ENCODE results near the gene CACNA1E.

CACNA1E gene

DNA sequence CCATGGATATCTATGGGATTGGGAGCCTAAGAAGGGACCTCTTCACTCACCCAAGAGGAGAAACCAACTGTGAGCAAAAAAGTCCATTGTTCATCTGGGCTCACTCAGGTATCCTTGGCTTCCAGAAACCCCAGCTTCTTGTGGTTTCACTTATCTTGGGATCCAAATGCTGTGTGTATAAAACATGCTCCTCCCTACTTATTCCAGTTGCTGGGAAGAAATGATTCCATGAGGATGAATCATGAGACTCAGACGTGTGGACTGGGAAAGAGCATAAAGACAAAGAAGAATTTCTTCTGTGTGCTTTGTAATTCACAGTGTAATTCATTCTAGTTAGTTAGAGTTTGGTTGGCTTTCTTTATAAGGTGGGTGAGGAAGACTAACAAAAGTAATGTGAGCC, 294.5 kb downstream of the CACNA1E start:
- no peak overlapping the region for H3K4me2 ChIP-seq (ENCODE audit: low read depth, low read length, poor library complexity, severe bottlenecking)
- no peaks in the 10 kb centered on the region for H3K4me1 ChIP-seq (ENCODE audit: insufficient read depth, low read length, poor library complexity, severe bottlenecking)
- H2AFZ ChIP-seq (ENCODE audit: low read length), result no peak overlapping the region
- TF ChIP-seq, protein P1, sequence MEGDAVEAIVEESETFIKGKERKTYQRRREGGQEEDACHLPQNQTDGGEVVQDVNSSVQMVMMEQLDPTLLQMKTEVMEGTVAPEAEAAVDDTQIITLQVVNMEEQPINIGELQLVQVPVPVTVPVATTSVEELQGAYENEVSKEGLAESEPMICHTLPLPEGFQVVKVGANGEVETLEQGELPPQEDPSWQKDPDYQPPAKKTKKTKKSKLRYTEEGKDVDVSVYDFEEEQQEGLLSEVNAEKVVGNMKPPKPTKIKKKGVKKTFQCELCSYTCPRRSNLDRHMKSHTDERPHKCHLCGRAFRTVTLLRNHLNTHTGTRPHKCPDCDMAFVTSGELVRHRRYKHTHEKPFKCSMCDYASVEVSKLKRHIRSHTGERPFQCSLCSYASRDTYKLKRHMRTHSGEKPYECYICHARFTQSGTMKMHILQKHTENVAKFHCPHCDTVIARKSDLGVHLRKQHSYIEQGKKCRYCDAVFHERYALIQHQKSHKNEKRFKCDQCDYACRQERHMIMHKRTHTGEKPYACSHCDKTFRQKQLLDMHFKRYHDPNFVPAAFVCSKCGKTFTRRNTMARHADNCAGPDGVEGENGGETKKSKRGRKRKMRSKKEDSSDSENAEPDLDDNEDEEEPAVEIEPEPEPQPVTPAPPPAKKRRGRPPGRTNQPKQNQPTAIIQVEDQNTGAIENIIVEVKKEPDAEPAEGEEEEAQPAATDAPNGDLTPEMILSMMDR (conservative IDR thresholded peaks at IDR 0.05; ENCODE audit: low read length), result no peak
- no peak for TF ChIP-seq EZH2phosphoT487 (IDR thresholded peaks at IDR 0.05; ENCODE audit: borderline replicate concordance)
- no peaks in the 10 kb centered on the region for H3K9me3 ChIP-seq (ENCODE audit: insufficient read depth, low read depth, low read length)
- no peaks in the 10 kb centered on the region for H3K36me3 ChIP-seq (ENCODE audit: insufficient read depth, low read length)
- no peaks in the 10 kb centered on the region for H3K27me3 ChIP-seq (ENCODE audit: insufficient read depth, low read length, poor library complexity, severe bottlenecking)
- no peak overlapping the region for H3K4me3 ChIP-seq (ENCODE audit: low read length, poor library complexity, severe bottlenecking)
- H3K9me2 ChIP-seq (replicated peaks; ENCODE audit: low read depth, low read length), result no peaks in the 10 kb centered on the region
- no peaks in the 10 kb centered on the region for H3F3A ChIP-seq (ENCODE audit: low read depth)
- no peak overlapping the region for H3K9ac ChIP-seq (ENCODE audit: low read depth, low read length, poor library complexity, severe bottlenecking)
- H3K79me2 ChIP-seq (ENCODE audit: insufficient read depth, low read length), result no peaks in the 10 kb centered on the region
- H4K20me1 ChIP-seq (ENCODE audit: insufficient read depth, low read length, poor library complexity, severe bottlenecking), result no peaks in the 10 kb centered on the region

- Histone ChIP-seq H3K4me1 (ENCODE audit: insufficient read depth, low read length, poor library complexity, severe bottlenecking) (no peaks in the 10 kb centered on the region), H4K20me1 (ENCODE audit: insufficient read depth, low read length, poor library complexity, severe bottlenecking) (no peaks in the 10 kb centered on the region), H3K9me3 (ENCODE audit: insufficient read depth, low read depth, low read length) (no peaks in the 10 kb centered on the region), H3K4me3 (ENCODE audit: low read length, poor library complexity, severe bottlenecking) (no peak overlapping the region), H3K4me2 (ENCODE audit: low read depth, low read length, poor library complexity, severe bottlenecking) (no peak overlapping the region), H2AFZ (ENCODE audit: low read length) (no peak overlapping the region), H3K27me3 (ENCODE audit: insufficient read depth, low read length, poor library complexity, severe bottlenecking) (no peaks in the 10 kb centered on the region), H3F3A (ENCODE audit: low read depth) (no peaks in the 10 kb centered on the region), H3K36me3 (ENCODE audit: insufficient read depth, low read length) (no peaks in the 10 kb centered on the region), H3K79me2 (ENCODE audit: insufficient read depth, low read length) (no peaks in the 10 kb centered on the region), H3K9ac (ENCODE audit: low read depth, low read length, poor library complexity, severe bottlenecking) (no peak overlapping the region), H3K9me2 (replicated peaks; ENCODE audit: low read depth, low read length) (no peaks in the 10 kb centered on the region)
- no peak for TF ChIP-seq EZH2phosphoT487 (IDR thresholded peaks at IDR 0.05; ENCODE audit: borderline replicate concordance)
- TF ChIP-seq, protein P1 (conservative IDR thresholded peaks at IDR 0.05; ENCODE audit: low read length), result no peak
Measured at GRCh38 chr1:181778640-181779260, 295.4 kb downstream of the CACNA1E start.

- Histone ChIP-seq H3K4me2 (ENCODE audit: low read depth, low read length, poor library complexity, severe bottlenecking) (no peak overlapping the region), H3F3A (ENCODE audit: low read depth) (no peaks in the 10 kb centered on the region), H3K27me3 (ENCODE audit: insufficient read depth, low read length, poor library complexity, severe bottlenecking) (no peaks in the 10 kb centered on the region), H2AFZ (ENCODE audit: low read length) (no peak overlapping the region), H3K79me2 (ENCODE audit: insufficient read depth, low read length) (no peaks in the 10 kb centered on the region), H3K36me3 (ENCODE audit: insufficient read depth, low read length) (no peaks in the 10 kb centered on the region), H4K20me1 (ENCODE audit: insufficient read depth, low read length, poor library complexity, severe bottlenecking) (no peaks in the 10 kb centered on the region), H3K9ac (ENCODE audit: low read depth, low read length, poor library complexity, severe bottlenecking) (no peak overlapping the region), H3K4me3 (ENCODE audit: low read length, poor library complexity, severe bottlenecking) (no peak overlapping the region), H3K9me2 (replicated peaks; ENCODE audit: low read depth, low read length) (no peaks in the 10 kb centered on the region), H3K9me3 (ENCODE audit: insufficient read depth, low read depth, low read length) (no peaks in the 10 kb centered on the region), H3K4me1 (ENCODE audit: insufficient read depth, low read length, poor library complexity, severe bottlenecking) (no peaks in the 10 kb centered on the region)
- TF ChIP-seq, protein P1 (conservative IDR thresholded peaks at IDR 0.05; ENCODE audit: low read length), result no peak
- no peak for TF ChIP-seq EZH2phosphoT487 (IDR thresholded peaks at IDR 0.05; ENCODE audit: borderline replicate concordance)
Measured at GRCh38 chr1:181779343-181779742, 296.0 kb downstream of the CACNA1E start.

Data from Loucy (cell line).